Measurements from ENCODE around the gene SCUBE2. TPM values are rescaled to one million over a fixed set of nuclear protein-coding genes. Genes with fewer than 3 reads are reported as not detected.
"Not testable (repeated sequence)": the region's sequence is repeated elsewhere in the genome, so short reads cannot be mapped to it uniquely, and the experiment has no call there.

Gene SCUBE2
- total RNA-seq, 1 donor from 2014 or later, result 1.9 TPM

DNA sequence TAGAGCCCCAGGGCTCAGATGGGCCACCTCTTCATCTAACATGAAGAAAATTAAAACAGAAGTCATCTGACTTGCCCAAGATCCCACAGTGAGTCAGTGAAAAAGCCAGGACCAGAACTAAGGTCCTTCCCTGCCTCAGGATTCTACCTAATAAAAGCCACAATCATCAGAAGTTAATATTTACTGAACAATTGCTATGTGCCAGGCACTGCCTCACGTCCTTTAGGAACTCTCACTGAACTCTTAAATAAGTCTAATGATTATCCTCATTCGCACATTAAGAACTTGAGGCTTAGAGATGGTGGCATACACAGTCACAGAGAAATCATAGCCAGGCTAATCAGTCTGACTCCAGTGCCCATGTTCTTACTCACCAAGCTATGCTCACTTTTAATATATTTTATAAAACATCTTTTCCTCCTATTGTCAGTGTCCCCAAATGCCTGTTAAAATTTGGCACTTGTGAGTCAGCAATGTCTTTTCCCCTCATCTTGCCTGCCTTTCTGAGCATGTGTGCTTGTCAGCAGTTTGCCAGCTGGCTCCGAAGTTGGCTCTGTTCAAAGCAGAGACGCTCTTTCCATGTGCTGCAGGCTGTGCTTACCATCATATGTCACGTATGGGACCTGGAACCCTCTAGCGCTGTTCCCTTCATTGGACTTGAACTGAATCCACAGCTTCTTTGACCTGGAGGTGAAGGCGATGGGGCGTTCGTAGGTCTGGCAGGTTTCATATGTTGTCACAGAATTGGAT, 66.1 kb downstream of the SCUBE2 start:
- ATAC-seq (ENCODE audit: poor library complexity) (peak; percentile 66), DNase-seq (no peak)
- intact Hi-C loops (cut with DNase I), result no loop called here

DNA sequence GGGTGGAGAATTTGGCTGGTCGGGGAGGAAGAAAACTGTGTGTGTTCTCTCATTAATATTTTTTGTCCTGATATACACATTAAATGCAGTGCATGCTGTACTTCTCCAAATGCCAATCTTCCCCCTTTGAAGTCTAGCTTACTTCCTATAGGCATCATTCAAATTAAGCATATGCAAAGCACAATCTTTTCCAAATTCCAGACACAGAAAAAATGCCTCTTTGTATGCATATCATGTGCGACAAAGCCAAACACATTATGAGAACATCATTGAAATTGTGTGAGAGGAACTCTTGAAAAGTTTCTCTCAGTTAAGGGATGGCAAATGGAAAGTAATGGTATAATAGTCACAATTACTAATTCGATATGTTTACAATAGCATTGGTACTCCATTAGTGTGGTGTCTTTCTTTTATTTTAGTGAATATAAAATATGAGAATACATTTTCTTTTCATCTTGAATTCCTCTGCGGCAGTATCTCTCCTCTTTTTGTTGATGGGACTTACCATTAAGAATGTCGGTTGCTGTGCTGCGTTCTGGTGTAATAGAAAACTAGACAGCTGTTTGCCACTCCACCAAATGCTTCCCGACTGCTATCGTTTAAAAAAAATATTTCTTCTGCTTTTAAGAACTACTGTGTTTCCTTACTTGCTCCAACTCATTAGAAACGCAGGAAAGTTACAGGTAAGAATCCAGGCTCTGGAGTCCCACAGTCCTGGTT, 68.3 kb downstream of the SCUBE2 start:
- DNase-seq, result no peak
- intact Hi-C loops (cut with DNase I), result no loop called here
- ATAC-seq (ENCODE audit: poor library complexity), result no peak

DNA sequence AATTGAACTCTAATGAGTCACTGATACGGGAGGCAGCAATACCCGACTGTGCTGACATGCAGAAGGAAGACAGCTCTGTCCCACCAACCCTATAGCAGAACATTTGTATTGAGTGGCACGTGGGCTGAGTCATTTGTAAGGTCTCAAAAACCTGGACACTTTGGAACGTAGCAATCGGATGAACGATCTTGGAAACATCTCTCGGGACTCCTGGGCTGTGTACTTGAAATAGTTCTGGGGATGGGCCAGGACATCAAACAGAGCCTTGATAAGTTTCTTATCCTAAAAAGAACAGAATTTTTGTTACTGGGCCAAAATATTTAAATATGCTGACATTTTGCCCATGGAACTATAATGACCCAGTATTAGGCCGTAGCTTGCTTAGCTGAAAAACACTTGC, 70.5 kb downstream of the SCUBE2 start:
- DNase-seq (no peak), ATAC-seq (ENCODE audit: poor library complexity) (no peak)
- intact Hi-C loops (cut with DNase I), result no loop called here

DNA sequence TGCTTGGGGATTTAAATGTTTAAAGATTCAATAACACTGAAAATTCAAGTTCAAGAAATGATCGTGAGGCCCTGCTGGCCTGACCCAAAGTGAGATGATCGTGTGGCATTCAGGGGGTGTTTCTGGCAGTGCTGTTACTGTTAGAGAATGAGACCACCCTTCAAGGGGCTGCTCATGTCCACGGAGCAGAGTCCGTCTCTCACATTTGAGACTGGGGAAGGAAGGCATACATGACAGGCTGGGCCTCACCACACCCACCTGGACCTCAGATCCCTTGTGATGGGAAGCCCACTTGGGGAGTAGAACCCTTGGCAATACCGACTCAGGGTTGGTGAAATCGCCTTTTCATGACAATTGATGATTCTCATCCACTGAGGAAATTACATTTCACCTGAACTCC, 71.5 kb downstream of the SCUBE2 start:
- intact Hi-C loops (cut with DNase I), result loop anchor here (10.0 kb wide), 1 partner anchor 485 kb away; no protein-coding TSS in a partner anchor
- ATAC-seq (ENCODE audit: poor library complexity) (no peak), DNase-seq (no peak)

DNA sequence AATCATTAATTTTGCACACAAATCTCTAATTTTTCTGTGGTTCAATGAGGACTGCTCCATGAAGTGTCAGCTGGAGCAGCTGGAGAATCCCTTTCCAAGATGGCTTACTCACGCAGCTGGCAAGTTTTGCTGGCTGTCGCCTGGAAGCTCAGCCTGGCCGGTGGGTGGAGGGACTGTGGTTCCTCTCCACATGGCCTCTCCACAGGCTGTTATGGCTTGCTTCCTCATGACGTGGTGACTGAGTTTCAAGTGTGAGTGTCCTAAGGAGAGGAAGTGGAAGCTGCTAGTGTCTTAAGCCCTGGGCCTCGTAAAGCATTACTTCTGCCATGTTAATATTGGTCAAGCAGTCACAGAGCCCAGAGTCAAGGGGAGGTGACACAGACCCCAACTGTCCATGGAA, 73.6 kb downstream of the SCUBE2 start:
- DNase-seq (peak; percentile 84), ATAC-seq (ENCODE audit: poor library complexity) (peak; percentile 83)
- intact Hi-C loops (cut with DNase I), result loop anchor here (2.0 to 10.0 kb wide), 2 partner anchors 119 to 487 kb away; no protein-coding TSS in a partner anchor

DNA sequence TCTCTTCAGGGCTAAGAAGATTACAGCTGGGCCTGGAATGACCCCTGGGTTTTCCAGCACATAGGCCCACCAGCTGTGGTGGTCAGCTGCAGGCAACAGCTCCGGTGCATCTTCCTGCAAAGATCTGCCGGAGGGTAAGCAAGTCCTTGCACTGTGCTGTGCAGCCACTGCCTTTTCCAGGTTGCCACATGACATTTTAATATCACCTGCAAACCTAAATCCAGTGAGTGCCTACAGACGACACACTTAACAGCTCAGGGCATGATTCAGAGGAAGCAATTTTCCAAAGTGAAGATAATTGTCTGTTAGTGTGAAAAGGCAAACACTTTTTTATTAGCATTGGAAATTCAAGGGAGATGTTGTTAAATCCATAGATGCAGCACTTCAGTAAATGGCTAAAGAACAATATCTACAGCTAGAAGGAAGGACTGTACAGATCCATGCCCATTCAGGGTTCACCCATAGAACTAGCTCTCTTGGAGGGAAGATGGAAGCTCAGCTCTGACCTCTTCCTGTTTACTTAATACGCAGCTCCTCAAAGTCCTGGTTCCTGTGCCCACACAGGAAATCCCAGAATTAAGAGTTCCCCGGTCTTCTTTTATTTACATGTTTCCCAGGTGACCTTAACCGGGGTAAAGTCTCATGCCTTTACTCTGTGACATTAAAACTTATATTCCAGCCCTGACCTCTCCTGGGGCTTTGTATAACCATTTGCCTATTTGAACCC, 74.3 kb downstream of the SCUBE2 start:
- intact Hi-C loops (cut with DNase I), result loop anchor here (2.0 to 10.0 kb wide), 2 partner anchors 120 to 488 kb away; no protein-coding TSS in a partner anchor
- ATAC-seq (ENCODE audit: poor library complexity) (no peak), DNase-seq (no peak)

DNA sequence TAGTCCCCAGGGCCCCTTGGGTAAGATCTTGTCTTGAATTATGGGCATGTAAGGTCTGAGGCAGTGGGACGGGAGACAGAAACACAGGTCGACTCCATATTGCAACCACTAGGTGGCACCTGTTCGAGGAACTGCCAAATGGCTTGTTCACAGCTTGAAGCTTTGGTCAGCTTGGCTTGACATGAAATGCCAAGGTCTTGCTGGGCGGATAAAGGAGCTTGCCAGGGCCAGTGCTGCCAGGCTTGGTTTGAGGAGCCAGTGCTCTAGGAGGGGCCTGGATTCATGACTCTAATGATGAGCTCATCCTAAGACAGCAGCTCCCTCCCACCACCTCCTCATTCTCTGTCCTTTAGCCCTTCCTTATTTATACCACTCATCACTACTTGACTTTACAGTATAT, 75.7 kb downstream of the SCUBE2 start:
- DNase-seq (peak; percentile 51), ATAC-seq (ENCODE audit: poor library complexity) (peak; percentile 88)
- intact Hi-C loops (cut with DNase I), result loop anchor here (2.0 to 10.0 kb wide), 2 partner anchors 121 to 489 kb away; no protein-coding TSS in a partner anchor

DNA sequence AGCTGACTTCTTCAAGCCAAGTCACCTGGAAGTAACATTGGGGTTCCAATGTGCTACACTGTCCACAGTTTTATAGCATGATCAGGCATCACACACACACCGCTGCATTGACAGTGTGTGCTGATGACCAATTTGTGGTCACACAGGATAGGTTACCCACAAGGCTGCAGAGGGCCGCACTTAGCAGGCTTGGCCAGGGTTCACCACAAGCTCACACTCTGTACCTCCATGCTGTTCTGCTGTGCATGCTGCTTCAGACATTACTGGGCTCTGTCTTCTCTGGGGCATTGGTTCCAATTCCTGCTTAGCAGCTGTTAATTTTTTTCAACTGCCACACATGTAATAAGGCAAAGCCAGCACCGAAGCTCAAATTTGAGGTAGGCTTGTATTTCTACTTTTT, 76.6 kb downstream of the SCUBE2 start:
- DNase-seq (no peak), ATAC-seq (ENCODE audit: poor library complexity) (no peak)
- intact Hi-C loops (cut with DNase I), result loop anchor here (10.0 kb wide), 1 partner anchor 490 kb away; no protein-coding TSS in a partner anchor

DNA sequence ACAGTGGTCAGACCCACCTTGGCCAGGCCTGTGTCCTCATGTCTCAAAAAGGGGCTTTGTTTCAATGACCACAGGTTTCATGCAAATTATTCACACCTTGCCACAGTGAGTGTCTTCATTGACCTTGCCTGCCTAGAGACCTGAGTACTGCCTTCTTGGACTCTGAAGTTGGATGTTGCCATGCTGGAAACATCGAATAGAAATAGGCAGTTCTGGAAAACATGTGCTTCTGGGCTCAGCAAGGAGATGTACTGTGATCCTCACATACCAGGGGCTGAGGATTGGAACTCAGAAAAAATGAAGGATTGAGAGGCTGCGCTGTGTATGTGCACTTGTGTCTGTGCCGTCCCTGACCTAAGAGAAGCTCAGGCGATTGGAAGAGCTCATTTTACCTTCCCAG, 78.0 kb downstream of the SCUBE2 start:
- intact Hi-C loops (cut with DNase I), result loop anchor here (10.0 kb wide), 1 partner anchor 491 kb away; no protein-coding TSS in a partner anchor
- no peak for ATAC-seq (ENCODE audit: poor library complexity)
- no peak for DNase-seq

DNA sequence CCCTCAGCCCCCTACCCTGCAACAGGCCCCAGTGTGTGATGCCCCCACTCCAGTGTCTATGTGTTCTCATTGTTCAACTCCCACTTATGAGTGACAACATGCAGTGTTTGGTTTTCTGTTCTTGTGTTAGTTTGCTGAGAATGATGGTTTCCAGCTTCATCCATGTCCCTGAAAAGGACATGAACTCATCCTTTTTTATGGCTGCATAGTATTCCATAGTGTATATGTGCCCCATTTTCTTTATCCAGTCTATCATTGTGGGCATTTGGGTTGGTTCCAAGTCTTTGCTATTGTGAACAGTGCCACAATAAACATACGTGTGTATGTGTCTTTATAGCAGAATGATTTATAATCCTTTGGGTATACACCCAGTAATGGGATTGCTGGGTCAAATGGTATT, 81.9 kb downstream of the SCUBE2 start:
- DNase-seq; ATAC-seq (ENCODE audit: poor library complexity); intact Hi-C loops (cut with DNase I): not testable (repeated sequence)

DNA sequence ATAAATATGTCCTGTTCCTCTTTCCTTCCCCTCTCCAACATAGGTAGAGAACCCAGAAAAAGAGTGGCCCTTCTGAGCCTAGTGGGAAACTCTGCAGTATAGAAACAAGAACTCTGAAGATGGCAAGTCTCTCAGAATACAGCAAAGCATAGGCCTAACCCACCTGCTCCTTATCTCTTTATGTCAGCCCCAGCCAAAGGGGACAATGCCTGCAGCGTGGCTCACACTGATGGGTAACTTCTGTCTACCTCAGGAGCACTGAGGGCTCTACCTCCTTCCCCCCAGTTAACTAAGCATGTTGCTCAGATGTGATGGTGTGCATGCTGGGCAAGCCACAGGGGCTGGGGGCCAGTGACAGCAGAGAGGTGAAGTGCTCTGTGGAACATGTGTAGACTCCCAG, 82.7 kb downstream of the SCUBE2 start:
- no peak for ATAC-seq (ENCODE audit: poor library complexity)
- intact Hi-C loops (cut with DNase I), result no loop called here
- no peak for DNase-seq

DNA sequence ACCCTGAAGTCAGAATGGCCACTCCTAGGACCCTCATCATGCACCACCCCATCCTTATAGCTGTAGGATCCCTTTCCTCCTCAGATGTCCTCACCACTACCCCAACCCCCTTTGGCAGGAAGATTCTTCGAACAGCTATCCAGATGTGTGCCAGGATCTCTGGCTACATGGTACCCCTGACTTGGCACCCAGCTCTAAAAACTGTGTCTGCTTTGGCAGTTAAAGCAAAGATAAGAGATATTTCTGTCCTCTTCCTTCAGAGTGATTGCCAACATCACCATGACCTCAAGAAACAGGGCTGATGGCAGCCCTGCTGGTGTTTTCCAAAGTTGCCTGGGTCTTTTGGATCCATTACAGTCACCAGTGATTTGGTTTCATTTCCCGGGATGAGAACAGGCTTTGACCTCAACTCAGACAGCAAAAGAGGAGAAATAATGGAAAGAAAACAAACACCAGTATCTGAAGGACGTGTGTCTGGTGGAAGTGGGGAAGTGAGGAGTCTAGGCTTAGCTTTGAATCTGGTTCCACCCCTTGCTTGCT, 83.3 kb downstream of the SCUBE2 start:
- no peak for ATAC-seq (ENCODE audit: poor library complexity)
- DNase-seq, result no peak
- intact Hi-C loops (cut with DNase I), result no loop called here

DNA sequence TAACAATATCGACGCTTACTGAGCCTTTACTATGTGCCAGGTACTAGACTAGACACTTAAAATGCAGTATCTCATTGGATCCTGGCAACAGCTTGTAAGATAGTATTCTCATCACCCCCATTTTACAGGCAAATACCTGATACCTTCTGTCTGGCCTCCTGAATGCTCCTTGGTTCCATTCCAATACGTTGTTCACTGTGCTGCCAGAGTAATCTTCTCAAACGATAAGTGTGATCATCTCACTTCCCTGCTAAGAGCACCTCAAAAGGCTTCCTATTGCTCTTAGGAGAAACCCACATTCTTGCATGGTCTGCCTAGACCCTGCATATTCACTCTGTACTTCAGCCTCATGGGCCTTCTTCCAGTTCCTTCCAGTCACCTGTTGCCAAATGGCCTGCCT, 86.3 kb downstream of the SCUBE2 start:
- no peak for DNase-seq
- ATAC-seq (ENCODE audit: poor library complexity), result no peak
- intact Hi-C loops (cut with DNase I), result no loop called here

DNA sequence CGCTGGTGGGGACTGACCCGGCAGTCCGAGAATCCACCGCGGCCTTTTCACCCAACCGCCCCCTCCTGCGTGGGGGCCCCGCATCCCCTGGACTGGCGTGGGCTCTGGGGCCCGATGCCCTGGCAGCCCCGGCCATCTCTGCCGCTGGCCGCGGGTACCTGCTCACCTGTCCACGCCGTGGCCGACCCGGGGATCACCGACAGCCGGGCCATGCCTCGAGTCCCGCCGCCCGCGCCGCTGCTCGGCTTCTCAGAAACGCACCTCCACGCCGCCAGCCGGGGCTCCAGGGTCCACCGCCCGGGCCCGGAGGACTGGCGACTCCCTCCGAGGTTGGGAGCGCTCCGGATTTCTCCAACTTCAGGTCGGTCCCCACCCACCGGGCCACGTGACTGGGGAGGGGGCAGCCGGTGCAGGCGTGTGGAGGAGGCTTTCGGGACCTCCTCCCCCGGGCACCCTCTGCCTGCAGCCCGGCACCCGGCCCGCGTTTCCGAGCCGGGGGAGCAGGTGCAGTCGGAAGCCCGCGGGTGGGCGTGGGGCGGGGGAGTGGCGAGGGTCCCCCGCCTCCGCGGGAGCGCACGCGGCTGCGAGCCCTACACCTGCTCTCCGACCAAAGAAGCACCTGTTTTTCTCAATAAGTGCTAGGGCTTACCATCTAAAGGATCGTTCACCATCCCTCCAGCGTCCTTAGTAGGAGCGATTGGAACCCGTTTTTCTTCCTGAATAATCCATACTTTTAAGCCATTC, 87.0 kb downstream of the SCUBE2 start:
- intact Hi-C loops (cut with DNase I), result no loop called here
- ATAC-seq (ENCODE audit: poor library complexity) (peak; percentile 8), DNase-seq (no peak)

DNA sequence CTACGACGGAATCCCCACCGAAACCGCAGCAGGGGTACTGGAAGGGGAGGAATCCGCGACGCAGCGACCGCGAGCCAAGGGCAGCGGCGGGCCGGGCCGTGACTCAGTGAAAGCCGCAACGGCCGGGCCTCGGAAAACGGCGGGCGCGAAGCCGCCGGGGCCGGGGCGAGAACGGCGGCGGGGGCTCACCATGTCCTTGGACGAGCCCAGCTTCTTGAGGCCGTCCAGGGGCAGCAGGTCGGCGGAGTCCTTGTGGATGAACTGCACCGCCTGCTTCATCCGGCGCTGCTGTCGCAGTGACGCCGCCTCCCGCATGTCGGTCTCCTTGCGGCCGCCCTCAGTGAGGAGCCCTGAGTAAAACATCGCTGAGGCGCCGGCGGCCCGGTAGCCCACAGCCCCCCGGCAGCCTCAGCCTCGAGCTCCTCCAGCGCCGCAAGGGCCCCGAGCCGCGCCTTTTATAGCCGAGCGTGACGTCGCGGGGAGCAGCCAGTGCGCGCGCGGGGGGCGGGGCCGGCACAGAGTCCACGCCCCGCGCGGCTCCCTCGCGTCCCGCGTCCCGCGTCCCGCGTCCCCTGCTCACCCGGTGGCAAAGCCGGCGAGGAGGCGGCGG, 87.7 kb downstream of the SCUBE2 start, which contains the start of gene NRIP3:
Gene NRIP3 (minus strand): TSS at position 429 of the 610 bp plus-strand sequence. CDS start 66 bp downstream, at position 363.
- intact Hi-C loops (cut with DNase I), result no loop called here
- peak; percentile 91 for ATAC-seq (ENCODE audit: poor library complexity)
- DNase-seq, result peak; percentile 81

DNA sequence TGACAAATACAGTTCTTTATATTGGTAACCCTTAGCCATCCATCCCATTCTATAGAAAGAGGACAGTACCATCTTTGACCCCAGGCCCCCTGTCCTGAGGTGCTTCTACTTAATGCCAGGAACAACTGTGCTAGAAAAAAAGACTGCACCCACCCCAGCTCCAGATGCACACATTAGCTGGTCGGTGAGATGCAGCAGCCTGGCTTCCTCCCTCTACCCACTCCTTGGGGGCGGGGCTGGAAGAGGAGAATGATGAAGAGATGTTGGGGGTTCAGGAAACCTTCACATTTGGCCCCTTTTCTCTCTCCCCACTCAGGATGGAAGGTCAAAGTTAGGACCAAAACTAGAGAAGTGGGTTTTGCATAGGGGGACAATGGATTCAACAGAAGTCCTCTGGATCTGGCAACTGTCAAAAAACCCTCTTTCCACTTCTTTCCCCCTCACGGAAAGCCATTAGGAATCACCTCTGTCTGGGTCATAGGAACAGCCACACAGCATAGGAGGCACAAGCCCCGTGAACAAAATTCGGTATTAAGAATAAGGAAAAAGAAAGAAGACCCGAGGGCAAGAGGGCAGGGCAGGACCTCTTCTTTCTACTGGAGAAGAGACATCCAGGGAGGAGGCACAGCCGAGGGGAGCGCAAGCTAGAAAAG, 88.4 kb downstream of the SCUBE2 start:
- ATAC-seq (ENCODE audit: poor library complexity), result no peak
- DNase-seq, result no peak
- intact Hi-C loops (cut with DNase I), result no loop called here

DNA sequence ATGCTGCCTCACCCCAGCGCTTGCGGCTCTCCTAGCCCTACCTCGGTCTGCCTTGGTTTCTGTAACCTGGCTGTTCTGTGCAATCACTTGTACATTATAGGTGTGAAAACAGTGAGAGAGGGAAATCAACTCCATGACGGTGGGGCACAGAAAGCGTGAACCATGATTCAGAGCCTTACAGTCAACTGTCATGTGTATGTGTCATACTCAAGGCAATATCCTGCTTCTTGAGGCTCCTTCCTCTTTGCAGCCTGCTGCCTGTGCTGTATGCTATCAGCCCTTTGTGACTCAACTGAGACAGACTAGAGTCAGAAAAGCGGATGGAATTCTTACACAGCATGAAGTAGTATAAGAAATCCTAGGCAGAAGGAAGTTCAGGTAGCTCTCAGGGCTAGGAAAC, 89.7 kb downstream of the SCUBE2 start:
- DNase-seq (no peak), ATAC-seq (ENCODE audit: poor library complexity) (no peak)
- intact Hi-C loops (cut with DNase I), result no loop called here
